Heart left ventricle (tissue), 13 donors: ENCODE results near the gene LECT2.

Experiments used
- CTCF ChIP-seq, 12 donors: fragments of 200-600 bp; sonication (generic) in 4 of 12; IDR thresholded peaks; one replicate each; pipeline versions ENCODE4 v1.5.0 to v1.8.0; 2018 to 2022; ENCODE audit warnings: antibody characterized with exemption in 12 of 12, mild to moderate bottlenecking in 5 of 12
- POLR2A ChIP-seq, 2 donors: fragments of 450-650 bp; IDR thresholded peaks; one replicate each; pipeline ENCODE4 v1.6.1; 2017; ENCODE audit warnings: antibody characterized with exemption in 2 of 2, mild to moderate bottlenecking in 2 of 2, moderate library complexity in 2 of 2
- donor health status: ischemic (EF 13 %, LVEDD 7.1; RV severe dilation, severe dysfunction).
- donor health status: DM: no; HTN: yes; CAD: no.
- donor health status: DM: no; HTN: no; CAD: no.
- donor health status: ischemic (EF 25% LVEDD 6.9; RV normal size, moderate dysfunction).
- donor health status: ischemic (EF 25% LVEDD 5.7; RV mildly dilated, moderate dysfunction).
- donor health status: ischemic (EF 35%, LVEDD 5.7; RV mildly dilated, moderate dysfunction).
- donor health status: nonischemic (EF 11% LVEDD 7.7; RV severe dilation, severe dysfunction).
- donor health status: DM: yes; HTN: yes; CAD: no.
- donor health status: PGD.
- donor health status: ischemic (EF 29% LVEDD 5.4; RV normal size, mild dysfunction).
- donor health status: nonischemic (EF 23%, LVEDD 6.1; RV moderate dilation, normal function).

DNA sequence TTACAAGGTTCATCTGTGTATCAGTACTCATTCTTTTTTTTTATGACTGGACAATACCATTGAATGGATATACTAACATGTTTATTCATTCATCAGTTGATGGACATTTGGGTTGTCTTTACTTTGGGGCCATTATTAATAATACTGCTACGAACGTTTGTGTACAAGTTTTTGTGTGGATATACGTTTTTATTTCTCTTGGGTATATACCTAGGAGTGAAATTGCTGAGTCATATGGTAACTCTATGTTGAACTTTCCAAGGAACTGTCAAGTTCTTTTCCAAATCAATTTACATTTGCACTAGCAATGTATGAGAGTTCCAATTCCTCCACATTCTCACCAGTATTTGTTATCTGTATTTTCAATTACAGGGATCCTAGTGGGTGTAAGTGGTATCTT is 12.0 kb upstream of the LECT2 start:
- no peak for TF ChIP-seq CTCF (IDR thresholded peaks at IDR 0.05)
- no peak for TF ChIP-seq POLR2A (IDR thresholded peaks at IDR 0.05)
